Fibroblast of pulmonary artery (primary cell): Measurements from ENCODE around the gene RBP5.

ENCODE experiments used
- DNase-seq: peaks from one replicate; pipeline ENCODE4 v3.0.0-alpha.2; 2010; ENCODE audit warnings: low read depth
- H3K4me3 ChIP-seq: replicated peaks from 2 replicates; pipeline ENCODE4 v1.5.1; 2011; ENCODE audit warnings: low read depth, mild to moderate bottlenecking, control low read depth, low read length, moderate library complexity
- TF ChIP-seq, protein P1 (sequence below): IDR thresholded peaks from 2 replicates; pipeline ENCODE4 v1.5.1; 2011; ENCODE audit warnings: mild to moderate bottlenecking, control low read depth, low read length, inconsistent platforms; ENCODE audit errors: missing control alignments

Gene RBP5

GRCh38 chr12:7091660-7092228 is 36.9 kb downstream of the RBP5 start:
- TF ChIP-seq, protein P1, sequence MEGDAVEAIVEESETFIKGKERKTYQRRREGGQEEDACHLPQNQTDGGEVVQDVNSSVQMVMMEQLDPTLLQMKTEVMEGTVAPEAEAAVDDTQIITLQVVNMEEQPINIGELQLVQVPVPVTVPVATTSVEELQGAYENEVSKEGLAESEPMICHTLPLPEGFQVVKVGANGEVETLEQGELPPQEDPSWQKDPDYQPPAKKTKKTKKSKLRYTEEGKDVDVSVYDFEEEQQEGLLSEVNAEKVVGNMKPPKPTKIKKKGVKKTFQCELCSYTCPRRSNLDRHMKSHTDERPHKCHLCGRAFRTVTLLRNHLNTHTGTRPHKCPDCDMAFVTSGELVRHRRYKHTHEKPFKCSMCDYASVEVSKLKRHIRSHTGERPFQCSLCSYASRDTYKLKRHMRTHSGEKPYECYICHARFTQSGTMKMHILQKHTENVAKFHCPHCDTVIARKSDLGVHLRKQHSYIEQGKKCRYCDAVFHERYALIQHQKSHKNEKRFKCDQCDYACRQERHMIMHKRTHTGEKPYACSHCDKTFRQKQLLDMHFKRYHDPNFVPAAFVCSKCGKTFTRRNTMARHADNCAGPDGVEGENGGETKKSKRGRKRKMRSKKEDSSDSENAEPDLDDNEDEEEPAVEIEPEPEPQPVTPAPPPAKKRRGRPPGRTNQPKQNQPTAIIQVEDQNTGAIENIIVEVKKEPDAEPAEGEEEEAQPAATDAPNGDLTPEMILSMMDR: no peak
- peak overlapping the region; percentile 84 for H3K4me3 ChIP-seq
- peak; percentile 38 for DNase-seq

DNA sequence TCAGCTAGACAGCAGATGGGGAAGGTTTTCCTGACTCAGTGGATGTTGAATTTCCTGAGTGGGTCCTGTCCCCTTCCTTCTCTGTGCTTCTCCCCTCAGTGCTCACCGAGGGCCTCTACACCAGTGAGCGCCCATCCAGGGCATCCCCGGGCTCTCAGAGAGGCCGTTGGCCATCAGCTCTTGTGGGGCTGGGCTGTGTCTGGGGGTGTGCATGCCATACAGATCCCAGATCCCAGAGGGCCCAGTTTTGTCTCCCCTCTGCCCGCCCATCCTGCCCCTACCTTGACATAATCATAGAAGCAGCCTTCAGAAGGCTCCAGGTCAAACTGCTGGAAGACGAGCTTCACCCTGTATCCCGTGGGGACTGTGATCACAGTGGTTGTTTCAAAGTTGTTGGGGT is 37.5 kb downstream of the RBP5 start:
- peak overlapping the region; percentile 84 for H3K4me3 ChIP-seq
- DNase-seq: no peak
- TF ChIP-seq, protein P1: no peak

GRCh38 chr12:7090222-7090998 is 38.3 kb downstream of the RBP5 start:
- DNase-seq: peak; percentile 24
- TF ChIP-seq, protein P1: no peak
- H3K4me3 ChIP-seq: peak overlapping the region; percentile 84

DNA sequence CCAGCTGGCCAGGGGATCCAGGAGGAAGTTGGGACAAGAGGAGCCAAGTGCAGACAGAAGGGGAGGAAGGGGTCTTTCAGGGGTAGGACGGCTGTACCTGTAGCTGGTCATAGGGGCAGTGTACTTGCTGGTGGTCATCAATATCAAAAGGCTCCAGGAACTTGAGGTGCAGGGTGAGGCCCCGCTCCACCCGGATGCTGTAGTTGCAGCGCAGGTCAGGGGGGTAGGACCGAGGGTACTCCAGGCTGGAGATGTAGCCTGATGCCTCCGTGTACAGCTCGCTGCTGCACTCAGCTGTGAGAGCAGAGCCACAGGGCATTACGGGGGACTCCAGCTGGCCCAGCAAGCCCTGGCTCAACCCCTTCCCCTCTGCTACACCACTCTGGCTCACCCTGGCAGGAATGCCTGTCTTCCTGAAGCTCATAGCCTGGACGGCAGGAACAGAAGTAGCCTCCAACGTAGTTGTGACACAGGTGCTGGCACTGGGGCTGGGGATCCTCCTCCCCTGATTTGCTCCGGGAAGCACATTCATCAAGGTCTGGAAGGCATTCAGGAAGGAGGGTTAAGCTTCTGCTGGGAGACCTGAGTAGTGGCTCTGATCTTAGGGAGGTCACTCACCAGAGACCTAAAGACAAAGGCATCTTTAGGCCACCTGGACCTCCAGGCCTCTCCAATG is 39.4 kb downstream of the RBP5 start:
- TF ChIP-seq, protein P1: no peak
- H3K4me3 ChIP-seq: no peak overlapping the region
- DNase-seq: no peak

DNA sequence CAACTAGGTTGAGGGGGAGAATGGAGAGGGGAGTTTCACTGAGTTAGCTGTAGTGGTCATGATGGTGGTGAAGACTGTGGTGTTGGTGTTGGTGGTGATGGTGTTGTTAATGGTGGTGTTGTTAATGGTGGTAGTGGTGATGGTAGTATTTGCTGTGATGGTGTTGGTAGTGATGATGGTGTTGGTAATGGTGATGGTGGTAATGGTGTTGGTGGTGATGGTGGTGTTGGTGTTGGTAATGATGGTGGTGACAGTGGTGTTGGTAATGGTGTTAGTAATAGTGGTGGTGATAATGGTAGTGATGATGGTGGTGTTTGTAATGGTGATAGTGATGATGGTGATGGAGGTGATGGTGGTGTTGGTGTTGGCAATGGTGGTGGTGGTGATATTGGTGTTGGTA is 45.6 kb downstream of the RBP5 start:
- DNase-seq: no peak
- H3K4me3 ChIP-seq: no peak overlapping the region
- TF ChIP-seq, protein P1: no peak

GRCh38 chr12:7081037-7081436 is 47.7 kb downstream of the RBP5 start:
- TF ChIP-seq, protein P1: no peak
- no peak for DNase-seq

More at GRCh38 chr12:7081037-7081436, 47.7 kb downstream of the RBP5 start:
- no peak overlapping the region for H3K4me3 ChIP-seq
